ENCODE results near the gene HHATL.

GRCh38 chr3:42711491-42712343 is 9.1 kb upstream of the HHATL start:
- TF ChIP-seq, protein P1, sequence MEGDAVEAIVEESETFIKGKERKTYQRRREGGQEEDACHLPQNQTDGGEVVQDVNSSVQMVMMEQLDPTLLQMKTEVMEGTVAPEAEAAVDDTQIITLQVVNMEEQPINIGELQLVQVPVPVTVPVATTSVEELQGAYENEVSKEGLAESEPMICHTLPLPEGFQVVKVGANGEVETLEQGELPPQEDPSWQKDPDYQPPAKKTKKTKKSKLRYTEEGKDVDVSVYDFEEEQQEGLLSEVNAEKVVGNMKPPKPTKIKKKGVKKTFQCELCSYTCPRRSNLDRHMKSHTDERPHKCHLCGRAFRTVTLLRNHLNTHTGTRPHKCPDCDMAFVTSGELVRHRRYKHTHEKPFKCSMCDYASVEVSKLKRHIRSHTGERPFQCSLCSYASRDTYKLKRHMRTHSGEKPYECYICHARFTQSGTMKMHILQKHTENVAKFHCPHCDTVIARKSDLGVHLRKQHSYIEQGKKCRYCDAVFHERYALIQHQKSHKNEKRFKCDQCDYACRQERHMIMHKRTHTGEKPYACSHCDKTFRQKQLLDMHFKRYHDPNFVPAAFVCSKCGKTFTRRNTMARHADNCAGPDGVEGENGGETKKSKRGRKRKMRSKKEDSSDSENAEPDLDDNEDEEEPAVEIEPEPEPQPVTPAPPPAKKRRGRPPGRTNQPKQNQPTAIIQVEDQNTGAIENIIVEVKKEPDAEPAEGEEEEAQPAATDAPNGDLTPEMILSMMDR (IDR thresholded peaks at IDR 0.05; ENCODE audit: insufficient read depth, low read depth, low read length) = peak; percentile 5
- TF ChIP-seq EZH2 (IDR thresholded peaks at IDR 0.05; ENCODE audit: insufficient read depth, low read length) = no peak
